ENCODE measurements around the gene TIMM10B.

DNA sequence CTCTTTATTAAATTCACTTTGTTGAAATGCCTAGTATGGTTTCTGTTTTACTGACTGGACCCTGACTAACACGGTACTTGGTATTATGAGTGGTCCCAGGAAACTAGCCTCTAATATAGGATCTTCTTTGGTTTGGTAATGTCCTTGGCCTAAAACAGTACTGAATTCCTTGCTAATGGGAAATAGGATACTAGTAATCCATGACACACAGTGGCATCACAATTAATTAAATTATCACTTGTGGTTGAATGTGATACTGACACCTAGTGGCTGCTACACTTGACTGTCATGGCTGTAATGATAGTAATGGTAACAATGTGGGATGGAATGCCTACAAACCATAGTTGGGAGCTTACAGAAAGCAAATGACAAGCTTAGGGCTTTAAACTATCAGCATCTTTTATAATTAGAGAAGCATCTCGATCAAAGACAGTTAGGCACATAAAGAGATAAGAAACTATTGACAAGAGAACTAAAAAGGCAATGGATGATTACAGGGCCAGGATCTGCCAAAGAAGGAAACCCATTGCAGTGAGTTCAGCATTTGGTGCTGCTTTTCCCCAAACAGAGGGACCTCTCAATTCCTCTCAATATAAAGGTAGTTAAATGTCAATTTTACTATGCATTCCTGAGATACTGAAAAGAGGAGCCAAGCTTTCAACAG lies 24.4 kb downstream of the TIMM10B start:
- TF ChIP-seq, protein P1, sequence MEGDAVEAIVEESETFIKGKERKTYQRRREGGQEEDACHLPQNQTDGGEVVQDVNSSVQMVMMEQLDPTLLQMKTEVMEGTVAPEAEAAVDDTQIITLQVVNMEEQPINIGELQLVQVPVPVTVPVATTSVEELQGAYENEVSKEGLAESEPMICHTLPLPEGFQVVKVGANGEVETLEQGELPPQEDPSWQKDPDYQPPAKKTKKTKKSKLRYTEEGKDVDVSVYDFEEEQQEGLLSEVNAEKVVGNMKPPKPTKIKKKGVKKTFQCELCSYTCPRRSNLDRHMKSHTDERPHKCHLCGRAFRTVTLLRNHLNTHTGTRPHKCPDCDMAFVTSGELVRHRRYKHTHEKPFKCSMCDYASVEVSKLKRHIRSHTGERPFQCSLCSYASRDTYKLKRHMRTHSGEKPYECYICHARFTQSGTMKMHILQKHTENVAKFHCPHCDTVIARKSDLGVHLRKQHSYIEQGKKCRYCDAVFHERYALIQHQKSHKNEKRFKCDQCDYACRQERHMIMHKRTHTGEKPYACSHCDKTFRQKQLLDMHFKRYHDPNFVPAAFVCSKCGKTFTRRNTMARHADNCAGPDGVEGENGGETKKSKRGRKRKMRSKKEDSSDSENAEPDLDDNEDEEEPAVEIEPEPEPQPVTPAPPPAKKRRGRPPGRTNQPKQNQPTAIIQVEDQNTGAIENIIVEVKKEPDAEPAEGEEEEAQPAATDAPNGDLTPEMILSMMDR (IDR thresholded peaks at IDR 0.05): peak; percentile 63 to 67 (median 65)
- no peak for TF ChIP-seq POLR2A (IDR thresholded peaks at IDR 0.05)
